K562 (cell line): Measurements from ENCODE around the gene NSMCE1. TPM values are rescaled to one million over a fixed set of nuclear protein-coding genes. Genes with fewer than 3 reads are reported as not detected.

ENCODE experiments used
- ATAC-seq: fragments of 200-7000 bp; cut with Tn5 transposase; 3 replicates; pipeline ENCODE4 v1.9.1; 2020; ENCODE audit warnings: moderate library complexity
- BruUV-seq: library from RNA; stranded (reverse); fragments of 400-500 nt; replicated peaks from 2 replicates; lab custom pipeline; 2021; lab: Mats Ljungman, UMichigan
- CTCF ChIA-PET: fragments of 300-600 bp; formaldehyde crosslinking; extraction: SDS; loops from one replicate; lab custom pipeline; 2021; ENCODE audit warnings: low intra/inter-chr PET ratio; lab: Yijun Ruan, JAX
- POLR2A ChIA-PET: fragments of 300-600, 350-650 bp; sonication (Branson Sonifier 250); formaldehyde crosslinking; extraction: SDS; loops from one replicate; lab custom pipeline; 2021; ENCODE audit warnings: antibody characterized with exemption, inconsistent platforms; lab: Yijun Ruan, JAX
- DNase-seq, 4 experiments: peaks; one replicate each; pipeline versions ENCODE4 v3.0.0 to v3.0.0-alpha.2; 2011 to 2018; ENCODE audit warnings: low spot score in 3 of 4, mixed read lengths in 3 of 4; ENCODE audit errors: extremely low read depth in 1 of 4
- FAIRE-seq: peaks from 2 replicates; lab custom pipeline; 2011; peaks lifted over from hg19 to GRCh38; lab: Jason Lieb, UNC
- H2AFZ ChIP-seq: 2 replicates; pipeline ENCODE4 v1.6.0; 2011; ENCODE audit warnings: low read depth, low read length, control low read depth, inconsistent platforms
- H3K27ac ChIP-seq: fragments of 200-600 bp; 3 replicates; pipeline ENCODE4 v1.8.0; 2011; ENCODE audit warnings: low read depth, mild to moderate bottlenecking, control low read depth, inconsistent platforms, low read length, moderate library complexity, mixed read lengths; ENCODE audit errors: extremely low read depth
- H3K27me3 ChIP-seq, 2 experiments: fragments of 300-600 bp in 1 of 2; 2 replicates in 1 of 2; 3 replicates in 1 of 2; pipeline versions ENCODE4 v1.6.0 to v1.8.0; 2011; ENCODE audit warnings: inconsistent platforms in 2 of 2, low read length in 2 of 2, mild to moderate bottlenecking in 1 of 2, mixed read lengths in 1 of 2, moderate library complexity in 1 of 2; ENCODE audit not compliant: control insufficient read depth in 2 of 2, insufficient read depth in 2 of 2
- H3K36me3 ChIP-seq: fragments of 300-600 bp; 3 replicates; pipeline ENCODE4 v1.8.0; 2011; ENCODE audit warnings: mild to moderate bottlenecking, low read length, inconsistent platforms; ENCODE audit not compliant: control insufficient read depth, insufficient read depth
- H3K4me1 ChIP-seq, 2 experiments: fragments of 200-600 bp in 1 of 2; replicated peaks in 1 of 2; 2 replicates in 1 of 2; 3 replicates in 1 of 2; pipeline versions ENCODE4 v1.5.1 to v1.8.0; 2011; ENCODE audit warnings: inconsistent platforms in 2 of 2, low read length in 2 of 2, mild to moderate bottlenecking in 1 of 2, mixed read lengths in 1 of 2, moderate library complexity in 1 of 2; ENCODE audit not compliant: control insufficient read depth in 2 of 2, insufficient read depth in 2 of 2
- H3K4me2 ChIP-seq: 2 replicates; pipeline ENCODE4 v1.6.1; 2011; ENCODE audit warnings: low read length, control low read depth, inconsistent platforms, mixed read lengths; ENCODE audit not compliant: insufficient read depth
- H3K4me3 ChIP-seq: fragments of 200-600 bp; sonication (generic), shearing (Covaris generic); 2 replicates; pipeline ENCODE4 v1.5.1; 2016; ENCODE audit warnings: control low read depth, inconsistent platforms
- H3K79me2 ChIP-seq: fragments of 200-600 bp; 3 replicates; pipeline ENCODE4 v1.8.0; 2011; ENCODE audit warnings: low read length, inconsistent platforms; ENCODE audit not compliant: control insufficient read depth, insufficient read depth
- H3K9ac ChIP-seq, 2 experiments: 2 replicates each; pipeline versions ENCODE4 v1.6.0 to v1.6.1; 2011; ENCODE audit warnings: low read depth in 2 of 2, low read length in 2 of 2, control low read depth in 1 of 2, inconsistent platforms in 1 of 2, mild to moderate bottlenecking in 1 of 2, mixed read lengths in 1 of 2; ENCODE audit not compliant: insufficient read depth in 1 of 2
- H3K9me1 ChIP-seq: one replicate; pipeline ENCODE4 v1.6.0; 2011; ENCODE audit warnings: inconsistent platforms, mild to moderate bottlenecking, low read length, moderate library complexity; ENCODE audit not compliant: control insufficient read depth, insufficient read depth
- H3K9me3 ChIP-seq: replicated peaks from 2 replicates; pipeline ENCODE4 v1.5.1; 2011; ENCODE audit warnings: low read depth, low read length, inconsistent platforms; ENCODE audit not compliant: control insufficient read depth, insufficient read depth
- H4K20me1 ChIP-seq: replicated peaks from 2 replicates; pipeline ENCODE4 v1.6.1; 2011; ENCODE audit warnings: low read length, inconsistent platforms, mixed read lengths; ENCODE audit not compliant: control insufficient read depth, insufficient read depth
- BMI1 ChIP-seq: fragments of 150-350 bp; IDR thresholded peaks from 2 replicates; pipeline ENCODE4 v1.6.1; 2014; ENCODE audit warnings: low read length
- DNMT1 ChIP-seq: fragments of 450-650 bp; IDR thresholded peaks from 2 replicates; pipeline ENCODE4 v1.6.1; 2016; ENCODE audit warnings: antibody characterized with exemption, mild to moderate bottlenecking
- HMG20A ChIP-seq: fragments of 450-650 bp; formaldehyde crosslinking; conservative IDR thresholded peaks from 2 replicates; pipeline ENCODE4 v1.4.0; 2020; ENCODE audit warnings: mild to moderate bottlenecking, mixed read lengths
- PCBP2 ChIP-seq: fragments of 200-400 bp; formaldehyde crosslinking; IDR thresholded peaks from 2 replicates; pipeline ENCODE4 v1.6.1; 2018; ENCODE audit warnings: low read length, low read depth, mild to moderate bottlenecking, moderate library complexity; ENCODE audit not compliant: poor library complexity, severe bottlenecking
- PRPF4 ChIP-seq: fragments of 200-400 bp; formaldehyde crosslinking; IDR thresholded peaks from one replicate; pipeline ENCODE4 v1.6.1; 2017; ENCODE audit warnings: low read length, low read depth, mild to moderate bottlenecking; ENCODE audit not compliant: insufficient read depth, poor library complexity, severe bottlenecking
- RBM22 ChIP-seq: fragments of 200-400 bp; formaldehyde crosslinking; IDR thresholded peaks from 2 replicates; pipeline ENCODE4 v1.6.1; 2018; ENCODE audit warnings: low read length, low read depth; ENCODE audit not compliant: poor library complexity, severe bottlenecking
- RBM25 ChIP-seq: fragments of 200-400 bp; formaldehyde crosslinking; IDR thresholded peaks from 2 replicates; pipeline ENCODE4 v1.6.1; 2018; ENCODE audit warnings: low read length, low read depth, moderate library complexity; ENCODE audit not compliant: severe bottlenecking
- RFX1 ChIP-seq: fragments of 450-650 bp; IDR thresholded peaks from 2 replicates; pipeline ENCODE4 v1.6.1; 2016; ENCODE audit warnings: mild to moderate bottlenecking, moderate library complexity
- SMC3 ChIP-seq: conservative IDR thresholded peaks from 2 replicates; pipeline ENCODE4 v1.6.1; 2011; ENCODE audit warnings: low read depth, low read length, improper control_type of control experiment; ENCODE audit not compliant: insufficient read depth
- TBP ChIP-seq: optimal IDR thresholded peaks from 2 replicates; pipeline ENCODE3; 2011; ENCODE audit warnings: low read depth, low read length, improper control_type of control experiment
- ZNF785 ChIP-seq: fragments of 250-450 bp; sonication (Bioruptor Pico); IDR thresholded peaks from 2 replicates; pipeline ENCODE4 v1.4.0; 2020; ENCODE audit warnings: mild to moderate bottlenecking
- ZNF79 ChIP-seq: fragments of 250-450 bp; sonication (Bioruptor Pico); IDR thresholded peaks from 2 replicates; pipeline ENCODE4 v1.4.0; 2020; ENCODE audit warnings: low read depth, mild to moderate bottlenecking, moderate library complexity
- WGBS: fragments of 100-300 bp; shearing (Covaris generic); methylation state at CpG from one replicate; pipeline ENCODE4 v1.1.6; 2016; ENCODE audit warnings: low coverage, mixed read lengths; ENCODE audit not compliant: insufficient coverage; ENCODE audit errors: missing lambda C conversion rate; 5-methylcytosine and 5-hydroxymethylcytosine counted together
- in situ Hi-C: fragments of 300-500 bp; cut with MboI; formaldehyde crosslinking; loops from 4 replicates; pipeline ENCODE4 v1.15.0; 2018; ENCODE audit warnings: inconsistent platforms, mixed read lengths
- intact Hi-C: fragments of 100-400 bp; cut with micrococcal nuclease; formaldehyde crosslinking; loops from 2 replicates; pipeline ENCODE4 v1.14.2; 2022
- polyA plus RNA-seq, 8 experiments: library from polyadenylated mRNA; depleted of rRNA in 4 of 8; stranded (reverse) in 5 of 8; unstranded in 3 of 8; fragments of >200 nt; fragmentation: Nextera tagmentation in 2 of 8; fragmentation: Illumina TruSeq in 1 of 8; extraction: Ambion mirVana in 2 of 8; extraction: Trizol in 1 of 8; gene quantifications; 2 replicates each; pipeline versions ENCODE4 v1.2.1 to v1.2.3, GENCODE V29; 2011 to 2014; ENCODE audit warnings: inconsistent platforms in 1 of 8, missing spikeins in 1 of 8
- total RNA-seq, 7 experiments: library from RNA; depleted of rRNA in 6 of 7; stranded (reverse); fragments of >200 nt in 6 of 7; fragmentation: Illumina TruSeq in 2 of 7; extraction: Trizol in 2 of 7; gene quantifications; 2 replicates each; pipeline versions ENCODE4 v1.2.1 to v1.2.3, GENCODE V29; 2011 to 2021; ENCODE audit warnings: low replicate concordance in 1 of 7
- TF ChIP-seq, protein P1 (sequence below): fragments of 450-650 bp; formaldehyde crosslinking; IDR thresholded peaks from 2 replicates; pipeline ENCODE4 v1.4.0; 2020; ENCODE audit warnings: mild to moderate bottlenecking
- TF ChIP-seq, protein P2 (sequence below): fragments of 250-450 bp; sonication (Bioruptor Pico); IDR thresholded peaks from 2 replicates; pipeline ENCODE4 v1.8.0; 2021; ENCODE audit warnings: moderate library complexity, mild to moderate bottlenecking, inconsistent platforms

The NSMCE1 gene
- total and polyA plus RNA-seq, 9 of the 15 experiments (the other 6 are each of a cell fraction or from before 2014, with no cell fraction given), result 52.1 to 163 (median 61.5) TPM

- BruUV-seq, result no TSS peak
- no peaks in the 10 kb centered on the region for H3K27me3 ChIP-seq
- intact Hi-C loops (no loop called here), in situ Hi-C loops (no loop called here)
- no peaks in the 10 kb centered on the region for H3K9me3 ChIP-seq
- H3K9me1 ChIP-seq, result no peaks in the 10 kb centered on the region
- no peak overlapping the region for H3K4me2 ChIP-seq
- no peak for TF ChIP-seq RBM22
- TF ChIP-seq TBP, result no peak
- no peak for TF ChIP-seq DNMT1
- no peak for TF ChIP-seq ZNF79 (CRISPR knock-in tag)
- TF ChIP-seq, protein P1, sequence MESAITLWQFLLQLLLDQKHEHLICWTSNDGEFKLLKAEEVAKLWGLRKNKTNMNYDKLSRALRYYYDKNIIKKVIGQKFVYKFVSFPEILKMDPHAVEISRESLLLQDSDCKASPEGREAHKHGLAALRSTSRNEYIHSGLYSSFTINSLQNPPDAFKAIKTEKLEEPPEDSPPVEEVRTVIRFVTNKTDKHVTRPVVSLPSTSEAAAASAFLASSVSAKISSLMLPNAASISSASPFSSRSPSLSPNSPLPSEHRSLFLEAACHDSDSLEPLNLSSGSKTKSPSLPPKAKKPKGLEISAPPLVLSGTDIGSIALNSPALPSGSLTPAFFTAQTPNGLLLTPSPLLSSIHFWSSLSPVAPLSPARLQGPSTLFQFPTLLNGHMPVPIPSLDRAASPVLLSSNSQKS, result no peak
- TF ChIP-seq RBM25, result no peak
- TF ChIP-seq PCBP2, result no peak
- TF ChIP-seq HMG20A (CRISPR knock-in tag), result no peak
- no peak for TF ChIP-seq RFX1
- TF ChIP-seq ZNF785 (CRISPR knock-in tag), result no peak
- TF ChIP-seq, protein P2, sequence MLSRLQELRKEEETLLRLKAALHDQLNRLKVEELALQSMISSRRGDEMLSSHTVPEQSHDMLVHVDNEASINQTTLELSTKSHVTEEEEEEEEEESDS (CRISPR knock-in tag), result no peak
- no peak for TF ChIP-seq SMC3
- TF ChIP-seq PRPF4, result no peak
- TF ChIP-seq BMI1, result no peak
- H3K36me3 ChIP-seq, result peaks cover 2% of the 10 kb centered on the region; the same call in 1 of the 3 replicates
- H3K4me3 ChIP-seq, result no peak overlapping the region
- H3K27ac ChIP-seq, result no peak overlapping the region
- POLR2A ChIA-PET, result interaction anchor here (0.6 to 2.6 kb wide), 4 partner anchors 11 to 136 kb away, joined by 3 to 7 read pairs (median 4); partner anchors contain the start of gene KDM8
- CTCF ChIA-PET, result interaction anchor here (0.5 to 1.1 kb wide), 2 partner anchors 130 to 1266 kb away, joined by 3 read pairs; no protein-coding TSS in a partner anchor
- FAIRE-seq (no peak), DNase-seq (no peak), ATAC-seq (no peak)
- H3K9ac ChIP-seq, result no peak overlapping the region
- H3K79me2 ChIP-seq, result 0 out of 3 replicates have a peak, but pooled peaks cover 4% of the 10 kb centered on the region
- WGBS, result 95% methylated on average over 5 of the region's 5 CpGs
- no peak overlapping the region for H2AFZ ChIP-seq
- peaks cover 37 to 47% of the 10 kb centered on the region in 2 experiments for H3K4me1 ChIP-seq
- H4K20me1 ChIP-seq, result no peaks in the 10 kb centered on the region
Measured at GRCh38 chr16:27239026-27239425, 29.5 kb downstream of the NSMCE1 start.
